ENCODE data around the gene ZNF335.

ZNF335 gene

DNA sequence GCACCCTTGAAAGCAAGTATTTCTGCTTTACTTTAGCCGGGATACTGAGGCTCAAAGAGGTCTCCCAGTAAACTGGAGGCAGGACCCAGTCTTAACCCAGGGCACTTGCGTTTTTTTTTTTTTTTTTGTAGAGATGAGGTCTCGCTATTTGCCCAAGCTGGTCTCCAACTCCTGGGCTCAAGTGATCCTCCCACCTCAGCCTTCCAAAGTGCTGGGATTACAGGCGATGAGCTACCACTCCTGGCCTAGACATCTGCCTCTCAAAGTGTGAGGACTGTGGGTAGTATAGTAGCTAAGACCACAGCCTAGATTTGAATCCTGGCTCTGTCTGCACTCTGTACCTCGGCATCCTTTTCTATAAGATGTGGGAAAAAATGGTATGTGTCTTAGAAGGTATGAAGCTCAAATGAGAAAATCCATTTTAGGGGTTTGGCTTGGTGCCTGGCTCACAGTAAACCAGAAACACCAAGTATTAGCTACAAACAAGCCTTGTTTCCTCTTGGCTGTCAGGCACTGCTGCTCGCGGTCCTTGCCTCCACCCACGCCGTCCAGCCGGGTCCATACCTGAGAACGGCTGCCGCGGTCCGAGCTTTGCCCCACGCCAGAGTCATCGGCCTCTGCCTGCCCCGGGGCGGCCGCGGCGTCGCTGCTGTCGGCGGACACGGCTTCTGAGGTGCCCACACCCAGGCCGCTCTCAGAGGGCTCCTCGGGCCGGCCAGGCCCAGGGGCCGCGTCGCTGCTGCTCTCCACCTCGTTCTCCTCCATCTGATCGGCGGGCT lies 1.2 kb downstream of the ZNF335 start:
- peak overlapping the region; percentile 96 for H3K9ac ChIP-seq (ENCODE audit: low read length)
- no peak overlapping the region for H2AFZ ChIP-seq (ENCODE audit: low read length)
- TF ChIP-seq, protein P1, sequence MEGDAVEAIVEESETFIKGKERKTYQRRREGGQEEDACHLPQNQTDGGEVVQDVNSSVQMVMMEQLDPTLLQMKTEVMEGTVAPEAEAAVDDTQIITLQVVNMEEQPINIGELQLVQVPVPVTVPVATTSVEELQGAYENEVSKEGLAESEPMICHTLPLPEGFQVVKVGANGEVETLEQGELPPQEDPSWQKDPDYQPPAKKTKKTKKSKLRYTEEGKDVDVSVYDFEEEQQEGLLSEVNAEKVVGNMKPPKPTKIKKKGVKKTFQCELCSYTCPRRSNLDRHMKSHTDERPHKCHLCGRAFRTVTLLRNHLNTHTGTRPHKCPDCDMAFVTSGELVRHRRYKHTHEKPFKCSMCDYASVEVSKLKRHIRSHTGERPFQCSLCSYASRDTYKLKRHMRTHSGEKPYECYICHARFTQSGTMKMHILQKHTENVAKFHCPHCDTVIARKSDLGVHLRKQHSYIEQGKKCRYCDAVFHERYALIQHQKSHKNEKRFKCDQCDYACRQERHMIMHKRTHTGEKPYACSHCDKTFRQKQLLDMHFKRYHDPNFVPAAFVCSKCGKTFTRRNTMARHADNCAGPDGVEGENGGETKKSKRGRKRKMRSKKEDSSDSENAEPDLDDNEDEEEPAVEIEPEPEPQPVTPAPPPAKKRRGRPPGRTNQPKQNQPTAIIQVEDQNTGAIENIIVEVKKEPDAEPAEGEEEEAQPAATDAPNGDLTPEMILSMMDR (IDR thresholded peaks at IDR 0.05; ENCODE audit: low read length) = no peak
- TF ChIP-seq EZH2 (IDR thresholded peaks at IDR 0.05; ENCODE audit: borderline replicate concordance, low read length) = no peak

DNA sequence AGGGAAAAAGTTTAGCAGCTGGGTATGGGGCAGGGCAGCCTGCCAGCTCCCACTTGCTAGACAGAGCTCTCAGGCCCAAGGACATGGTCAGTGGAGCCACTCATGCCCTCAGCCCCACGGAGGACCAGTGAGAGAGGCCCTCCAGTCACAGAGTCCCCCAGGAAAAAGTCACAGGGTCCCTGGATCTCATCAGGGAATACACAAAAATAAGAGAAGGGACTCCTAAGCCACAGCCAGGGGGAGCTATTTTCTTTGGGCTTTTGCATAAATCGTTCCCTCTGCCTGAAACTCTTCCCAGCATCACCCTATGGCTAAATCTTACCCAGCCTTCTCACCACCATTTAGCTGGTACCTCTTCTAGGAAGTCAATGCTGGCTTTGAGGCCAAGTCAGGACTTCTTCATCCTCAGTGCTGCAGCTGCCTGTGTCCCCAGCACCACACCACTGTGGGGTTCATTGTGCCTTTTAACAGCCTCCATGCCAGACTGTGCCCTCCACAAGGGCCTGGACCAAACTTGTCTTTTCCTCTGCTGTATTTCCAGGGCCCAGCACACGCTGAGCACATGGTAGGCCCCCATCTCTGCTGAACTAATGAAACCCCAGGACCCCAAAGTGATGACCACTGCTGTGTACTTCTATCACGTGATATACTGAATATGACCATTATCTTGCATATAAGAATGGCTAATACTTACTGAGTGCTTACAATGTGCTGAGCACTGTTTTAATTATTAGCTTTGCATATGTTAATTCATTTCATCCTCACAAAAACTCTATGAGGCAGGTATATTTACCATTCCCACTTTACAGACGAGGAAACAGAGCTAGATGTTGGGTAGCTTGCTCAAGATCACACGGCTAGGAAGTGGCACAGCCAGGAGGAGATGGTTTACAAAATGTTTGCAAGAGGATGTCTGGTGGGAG lies 2.0 kb downstream of the ZNF335 start:
- Histone ChIP-seq H3K4me1 (ENCODE audit: insufficient read depth, low read length, severe bottlenecking) (peaks cover 22% of the 10 kb centered on the region), H3K4me3 (ENCODE audit: low read depth, low read length, poor library complexity, severe bottlenecking) (peak overlapping the region; percentile 81), H3F3A (ENCODE audit: insufficient read depth, low read length) (no peaks in the 10 kb centered on the region), H3K9me3 (ENCODE audit: low read length) (no peaks in the 10 kb centered on the region), H3K36me3 (ENCODE audit: insufficient read depth, low read length) (peaks cover 39% of the 10 kb centered on the region), H3K79me2 (ENCODE audit: insufficient read depth, low read length) (peaks cover 16% of the 10 kb centered on the region), H3K9me2 (ENCODE audit: low read depth, low read length) (no peaks in the 10 kb centered on the region), H3K9ac (ENCODE audit: low read length) (peak overlapping the region; percentile 96), H4K20me1 (ENCODE audit: insufficient read depth, low read length) (no peaks in the 10 kb centered on the region), H3K27ac (ENCODE audit: low read depth, low read length, poor library complexity, severe bottlenecking) (no peak overlapping the region), H2AFZ (ENCODE audit: low read length) (no peak overlapping the region), H3K4me2 (ENCODE audit: low read length) (peak overlapping the region; percentile 66), H3K27me3 (ENCODE audit: insufficient read depth, low read length) (no peaks in the 10 kb centered on the region)
- TF ChIP-seq, protein P1 (IDR thresholded peaks at IDR 0.05; ENCODE audit: low read length) = peak; percentile 70
- no peak for TF ChIP-seq EZH2 (IDR thresholded peaks at IDR 0.05; ENCODE audit: borderline replicate concordance, low read length)

More for the DNA sequence above, 1.2 kb downstream of the ZNF335 start:
- Histone ChIP-seq H3K36me3 (ENCODE audit: insufficient read depth, low read length) (peaks cover 31% of the 10 kb centered on the region), H3K4me3 (ENCODE audit: low read depth, low read length, poor library complexity, severe bottlenecking) (peak overlapping the region; percentile 81), H3K27ac (ENCODE audit: low read depth, low read length, poor library complexity, severe bottlenecking) (peak overlapping the region; percentile 98), H3K4me1 (ENCODE audit: insufficient read depth, low read length, severe bottlenecking) (peaks cover 22% of the 10 kb centered on the region), H3F3A (ENCODE audit: insufficient read depth, low read length) (no peaks in the 10 kb centered on the region), H3K9me2 (ENCODE audit: low read depth, low read length) (no peaks in the 10 kb centered on the region), H3K79me2 (ENCODE audit: insufficient read depth, low read length) (peaks cover 16% of the 10 kb centered on the region), H3K27me3 (ENCODE audit: insufficient read depth, low read length) (no peaks in the 10 kb centered on the region), H3K4me2 (ENCODE audit: low read length) (peak overlapping the region; percentile 66), H3K9me3 (ENCODE audit: low read length) (no peaks in the 10 kb centered on the region), H4K20me1 (ENCODE audit: insufficient read depth, low read length) (no peaks in the 10 kb centered on the region)

DNA sequence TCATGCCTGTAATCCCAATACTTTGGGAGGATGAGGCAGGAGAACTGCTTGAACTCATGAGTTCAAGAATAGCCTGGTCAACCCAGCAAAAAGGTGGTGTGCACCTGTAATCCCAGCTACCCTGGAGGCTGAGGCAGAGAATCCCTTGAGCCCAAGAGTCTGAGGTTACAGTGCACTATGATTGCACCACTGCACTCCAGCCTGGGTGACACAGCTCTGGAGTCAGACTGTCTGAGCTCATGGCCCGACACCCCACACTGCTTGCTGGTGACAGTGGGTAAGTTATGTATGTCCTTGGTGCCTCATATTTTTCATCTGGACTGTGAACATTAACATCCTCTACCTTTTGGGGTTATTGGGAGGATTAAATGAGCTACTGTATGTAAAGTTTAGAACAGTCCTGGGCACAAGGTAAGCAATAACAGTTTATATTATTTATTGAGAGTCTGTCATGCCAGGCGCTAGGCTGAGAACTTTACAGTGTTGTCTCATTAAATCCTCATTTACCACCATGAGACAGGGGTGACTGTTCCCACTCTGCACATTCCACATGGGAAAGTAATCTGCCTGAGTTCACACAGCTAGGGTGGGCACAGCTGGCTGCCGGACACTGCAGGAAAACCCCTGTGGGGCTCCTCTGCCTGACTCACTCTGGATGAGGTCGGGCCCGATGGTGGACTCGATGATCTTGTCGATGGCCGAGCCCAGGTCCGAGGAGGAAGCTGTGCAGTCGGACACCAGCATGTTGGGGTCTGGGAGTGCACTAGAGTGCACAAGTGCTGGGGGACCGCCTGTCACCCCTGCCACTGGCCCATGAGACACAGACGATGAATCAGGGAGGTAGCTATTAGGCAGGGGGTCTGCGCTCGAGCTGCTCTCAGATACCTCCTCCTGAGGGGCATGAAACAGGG lies 2.9 kb downstream of the ZNF335 start:
- TF ChIP-seq, protein P1 (IDR thresholded peaks at IDR 0.05; ENCODE audit: low read length) = no peak
- no peak for TF ChIP-seq EZH2 (IDR thresholded peaks at IDR 0.05; ENCODE audit: borderline replicate concordance, low read length)
- no peaks in the 10 kb centered on the region for H4K20me1 ChIP-seq (ENCODE audit: insufficient read depth, low read length)
- H3K4me2 ChIP-seq (ENCODE audit: low read length) = peak overlapping the region; percentile 66; the same call in 1 of the 2 replicates
- H3K36me3 ChIP-seq (ENCODE audit: insufficient read depth, low read length) = peaks cover 47% of the 10 kb centered on the region
- no peaks in the 10 kb centered on the region for H3K9me2 ChIP-seq (ENCODE audit: low read depth, low read length)
- peak overlapping the region; percentile 14; the same call in 1 of the 2 replicates for H3K9ac ChIP-seq (ENCODE audit: low read length)
- no peaks in the 10 kb centered on the region for H3K9me3 ChIP-seq (ENCODE audit: low read length)
- peaks cover 16% of the 10 kb centered on the region for H3K79me2 ChIP-seq (ENCODE audit: insufficient read depth, low read length)
- H3K4me1 ChIP-seq (ENCODE audit: insufficient read depth, low read length, severe bottlenecking) = peaks cover 22% of the 10 kb centered on the region
- H2AFZ ChIP-seq (ENCODE audit: low read length) = no peak overlapping the region
- H3F3A ChIP-seq (ENCODE audit: insufficient read depth, low read length) = no peaks in the 10 kb centered on the region
- H3K27ac ChIP-seq (ENCODE audit: low read depth, low read length, poor library complexity, severe bottlenecking) = no peak overlapping the region
- H3K4me3 ChIP-seq (ENCODE audit: low read depth, low read length, poor library complexity, severe bottlenecking) = peak overlapping the region; percentile 81
- no peaks in the 10 kb centered on the region for H3K27me3 ChIP-seq (ENCODE audit: insufficient read depth, low read length)

Measured in OCI-LY1 (cell line).